ENCODE results near the gene CNPY3. TPM values are rescaled to one million over a fixed set of nuclear protein-coding genes. Genes with fewer than 3 reads are reported as not detected.
"Not testable (repeated sequence)": the region's sequence is repeated elsewhere in the genome, so short reads cannot be mapped to it uniquely, and the experiment has no call there.

Gene CNPY3
- total and polyA plus RNA-seq, 4 experiments from 2014 or later: 83.4 to 95.8 (median 89.7) TPM

DNA sequence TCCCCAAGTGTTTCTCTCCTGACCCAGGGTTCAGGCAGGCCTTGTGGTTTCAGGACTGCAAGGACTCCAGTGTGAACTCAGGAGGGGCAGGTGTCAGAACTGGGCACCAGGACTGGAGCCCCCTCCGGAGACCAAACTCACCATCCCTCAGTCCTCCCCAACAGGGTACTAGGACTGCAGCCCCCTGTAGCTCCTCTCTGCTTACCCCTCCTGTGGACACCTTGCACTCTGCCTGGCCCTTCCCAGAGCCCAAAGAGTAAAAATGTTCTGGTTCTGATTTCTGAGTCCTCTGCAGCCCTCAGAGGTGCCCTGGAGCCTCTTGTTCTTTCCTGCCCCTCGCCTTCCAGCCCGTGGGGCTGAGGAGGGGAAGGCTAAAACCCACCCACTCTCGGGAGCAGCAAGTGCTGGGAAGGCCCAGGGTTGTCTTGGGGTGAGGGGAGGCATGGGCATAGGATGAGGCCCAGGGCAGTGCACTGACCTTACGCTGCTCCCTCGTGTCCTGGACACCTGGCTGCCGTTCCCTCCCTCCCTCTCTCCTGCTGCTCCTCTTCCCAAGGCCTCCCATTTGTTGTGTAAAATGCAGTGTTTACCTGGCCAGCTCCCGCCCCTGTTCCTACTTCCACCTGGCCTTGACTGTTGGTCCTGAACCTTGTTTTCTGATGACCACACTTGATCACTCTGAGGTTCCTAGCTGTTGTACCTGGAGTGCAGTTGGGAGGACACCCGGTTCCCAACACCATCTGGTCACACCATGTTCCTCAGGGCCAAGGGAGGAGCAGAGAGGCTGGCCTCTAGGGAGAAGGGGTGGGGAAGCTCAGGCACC lies 9.9 kb downstream of the CNPY3 start:
- no peaks in the 10 kb centered on the region for H3K27me3 Mint-ChIP-seq
- peaks cover 2 to 21% (median 5%) of the 10 kb centered on the region in 4 donors for H3K4me1 Mint-ChIP-seq
- H3K4me3 Mint-ChIP-seq: no peak overlapping the region
- DNase-seq: no peak
- peaks cover 32 to 64% of the 10 kb centered on the region in 2 donors for H3K36me3 Mint-ChIP-seq
- H3K27ac Mint-ChIP-seq: peak overlapping the region in 5 of 7 donors; percentile 9 to 60 (median 35)
- no peak overlapping the region for H3K27ac ChIP-seq (ENCODE audit: low read depth, low read length)
- H3K36me3 ChIP-seq (ENCODE audit: insufficient read depth, low read length): peaks cover 59% of the 10 kb centered on the region
- peaks cover 6% of the 10 kb centered on the region for H3K4me1 ChIP-seq (ENCODE audit: insufficient read depth, low read length)
- H3K4me3 ChIP-seq (ENCODE audit: low read length in 2 of 2): no peak overlapping the region
- intact Hi-C loops (cut with micrococcal nuclease): no loop called here
- no peaks in the 10 kb centered on the region for H3K9me3 ChIP-seq (ENCODE audit: control insufficient read depth in 1 of 2, low read length in 2 of 2)
- ChIA-PET POLR2A (ENCODE audit: partially characterized antibody) (interaction anchor here (3.2 kb wide), 1 partner anchor 10 kb away, joined by 18 read pairs; the partner anchor contains the start of gene CNPY3), CTCF (ENCODE audit: partially characterized antibody) (interaction anchor here (1.0 kb wide), 1 partner anchor 10 kb away, joined by 4 read pairs; the partner anchor contains the start of gene CNPY3)
- no peaks in the 10 kb centered on the region for H3K9me3 Mint-ChIP-seq
- no peaks in the 10 kb centered on the region for H3K27me3 ChIP-seq (ENCODE audit: insufficient read depth, low read length)

DNA sequence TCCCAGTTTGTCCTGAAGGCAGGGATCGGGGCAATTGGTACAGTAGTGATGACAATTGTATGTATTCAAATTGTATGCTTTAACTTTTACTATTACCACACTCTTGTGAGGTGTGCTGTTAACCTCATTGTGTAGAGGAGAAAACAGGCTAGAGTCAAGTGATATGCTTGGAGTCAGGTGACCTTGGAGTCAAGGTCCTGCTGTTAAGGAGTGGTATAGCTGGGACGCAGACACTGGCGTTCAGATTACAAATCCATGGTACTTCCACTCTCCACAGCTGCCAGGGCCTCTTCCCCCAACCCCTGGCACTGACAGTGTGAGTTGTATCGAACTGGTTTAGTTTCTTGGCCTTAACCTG lies 10.5 kb downstream of the CNPY3 start:
- Mint-ChIP-seq H3K4me1 (peaks cover 0 to 19% (median 4%) of the 10 kb centered on the region in 4 donors), H3K36me3 (peaks cover 32 to 64% of the 10 kb centered on the region in 2 donors), H3K27me3 (no peaks in the 10 kb centered on the region), H3K27ac (peak overlapping the region in 2 of 7 donors; percentile 35 to 75), H3K9me3 (no peaks in the 10 kb centered on the region), H3K4me3 (no peak overlapping the region)
- no peak overlapping the region for H3K27ac ChIP-seq (ENCODE audit: low read depth, low read length)
- POLR2A ChIA-PET (ENCODE audit: partially characterized antibody): interaction anchor here (0.9 to 3.2 kb wide), 2 partner anchors 10 to 39 kb away, joined by 4 to 18 read pairs; partner anchors contain the start of genes CNPY3 and PEX6
- CTCF ChIA-PET (ENCODE audit: partially characterized antibody): interaction anchor here (1.1 kb wide), 1 partner anchor 566 kb away, joined by 3 read pairs; no protein-coding TSS in a partner anchor
- peaks cover 53% of the 10 kb centered on the region for H3K36me3 ChIP-seq (ENCODE audit: insufficient read depth, low read length)
- H3K27me3 ChIP-seq (ENCODE audit: insufficient read depth, low read length): no peaks in the 10 kb centered on the region
- no peak overlapping the region for H3K4me3 ChIP-seq (ENCODE audit: low read length in 2 of 2)
- intact Hi-C loops (cut with micrococcal nuclease): no loop called here
- no peaks in the 10 kb centered on the region for H3K9me3 ChIP-seq (ENCODE audit: control insufficient read depth in 1 of 2, low read length in 2 of 2)
- no peak for DNase-seq
- H3K4me1 ChIP-seq (ENCODE audit: insufficient read depth, low read length): no peaks in the 10 kb centered on the region

DNA sequence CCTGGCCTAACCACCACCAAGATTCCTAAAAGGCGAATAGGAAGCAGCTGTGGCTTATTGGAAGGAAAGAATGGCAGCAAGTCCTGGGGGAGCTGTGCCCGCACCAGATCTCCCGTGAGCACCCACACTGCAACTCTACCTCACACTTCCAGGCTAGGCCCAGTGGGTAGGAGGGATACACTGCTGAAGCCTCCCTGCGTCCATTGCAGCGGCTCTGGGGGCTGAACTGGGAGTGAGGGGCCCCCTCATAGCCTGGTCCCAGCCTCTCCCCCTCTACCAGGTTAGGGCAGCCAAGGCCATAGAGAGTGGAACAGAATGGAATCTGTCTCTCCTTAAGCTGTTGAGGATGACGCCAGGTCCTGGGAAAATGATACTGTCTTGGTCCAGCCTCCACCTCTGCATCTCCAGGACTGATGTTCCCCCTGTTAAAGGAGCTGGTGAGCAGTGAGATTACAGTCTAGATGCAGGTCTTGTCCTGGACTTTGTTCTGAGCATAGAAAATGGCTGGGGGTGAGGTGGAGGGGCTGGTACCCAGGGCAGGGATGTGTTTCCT lies 11.3 kb downstream of the CNPY3 start:
- H3K9me3 Mint-ChIP-seq: no peaks in the 10 kb centered on the region

DNA sequence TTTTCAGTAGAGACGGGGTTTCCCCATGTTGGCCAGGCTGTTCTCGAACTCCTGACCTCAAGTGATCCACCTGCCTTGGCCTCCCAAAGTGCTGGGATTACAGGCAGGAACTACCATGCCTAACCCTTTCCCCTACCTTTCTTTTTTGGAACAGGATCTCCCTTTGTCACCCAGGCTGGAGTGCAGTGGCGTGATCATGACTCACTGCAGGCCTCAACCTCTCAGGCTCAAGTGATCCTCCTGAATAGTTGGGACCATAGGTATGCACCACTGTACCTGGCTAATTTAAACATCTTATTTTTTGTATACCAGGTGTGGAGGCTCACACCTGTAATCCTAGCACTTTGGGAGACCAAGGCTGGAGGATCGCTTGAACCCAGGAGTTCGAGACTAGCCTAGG lies 12.1 kb downstream of the CNPY3 start:
- DNase-seq; H3K27me3 Mint-ChIP-seq; H3K27ac ChIP-seq (ENCODE audit: low read depth, low read length); H3K9me3 ChIP-seq (ENCODE audit: control insufficient read depth in 1 of 2, low read length in 2 of 2); H3K4me1 ChIP-seq (ENCODE audit: insufficient read depth, low read length); H3K4me3 Mint-ChIP-seq; CTCF ChIA-PET (ENCODE audit: partially characterized antibody); H3K9me3 Mint-ChIP-seq; H3K27me3 ChIP-seq (ENCODE audit: insufficient read depth, low read length); H3K4me3 ChIP-seq (ENCODE audit: low read length in 2 of 2); intact Hi-C loops (cut with micrococcal nuclease); H3K4me1 Mint-ChIP-seq: not testable (repeated sequence)
- H3K36me3 ChIP-seq (ENCODE audit: insufficient read depth, low read length): peaks cover 39% of the 10 kb centered on the region
- POLR2A ChIA-PET (ENCODE audit: partially characterized antibody): interaction anchor here (3.2 kb wide), 1 partner anchor 12 kb away, joined by 18 read pairs; the partner anchor contains the start of gene CNPY3
- H3K36me3 Mint-ChIP-seq: peaks cover 23 to 52% of the 10 kb centered on the region in 2 donors
- peak overlapping the region in 1 of 7 donors; percentile 75 for H3K27ac Mint-ChIP-seq

More for the DNA sequence above, 11.3 kb downstream of the CNPY3 start:
- Histone ChIP-seq H3K9me3 (ENCODE audit: control insufficient read depth in 1 of 2, low read length in 2 of 2) (no peaks in the 10 kb centered on the region), H3K4me3 (ENCODE audit: low read length in 2 of 2) (no peak overlapping the region), H3K4me1 (ENCODE audit: insufficient read depth, low read length) (no peaks in the 10 kb centered on the region), H3K27me3 (ENCODE audit: insufficient read depth, low read length) (no peaks in the 10 kb centered on the region), H3K36me3 (ENCODE audit: insufficient read depth, low read length) (peaks cover 46% of the 10 kb centered on the region), H3K27ac (ENCODE audit: low read depth, low read length) (no peak overlapping the region)
- H3K4me1 Mint-ChIP-seq: peaks cover 0 to 15% (median 3%) of the 10 kb centered on the region in 4 donors
- ChIA-PET POLR2A (ENCODE audit: partially characterized antibody) (interaction anchor here (0.9 to 3.2 kb wide), 2 partner anchors 11 to 39 kb away, joined by 4 to 18 read pairs; partner anchors contain the start of genes CNPY3 and PEX6), CTCF (ENCODE audit: partially characterized antibody) (interaction anchor here (1.1 kb wide), 1 partner anchor 565 kb away, joined by 3 read pairs; no protein-coding TSS in a partner anchor)
- H3K36me3 Mint-ChIP-seq: peaks cover 31 to 59% of the 10 kb centered on the region in 2 donors
- no peaks in the 10 kb centered on the region for H3K27me3 Mint-ChIP-seq
- no peak overlapping the region for H3K4me3 Mint-ChIP-seq
- intact Hi-C loops (cut with micrococcal nuclease): no loop called here
- DNase-seq: no peak
- no peak overlapping the region for H3K27ac Mint-ChIP-seq

DNA sequence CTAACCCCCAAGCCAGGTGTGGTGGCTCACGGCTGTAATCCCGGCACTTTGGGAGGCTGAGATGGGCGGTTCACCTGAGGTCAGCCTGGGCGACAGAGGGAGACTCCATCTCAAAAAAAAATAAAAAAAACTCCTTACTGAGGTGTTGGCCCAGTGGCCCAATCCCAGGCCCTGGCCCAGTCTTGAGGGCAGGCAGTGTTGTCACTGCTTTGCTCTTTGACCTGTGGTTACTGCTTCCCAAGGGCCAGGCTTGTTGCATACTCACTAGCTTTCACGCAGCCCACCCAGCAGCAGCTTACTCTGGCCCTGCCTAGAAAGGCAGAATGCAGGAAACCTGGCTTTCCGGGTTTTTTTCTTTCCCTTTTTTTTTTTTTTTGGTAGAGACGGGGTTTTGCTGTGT lies 13.2 kb downstream of the CNPY3 start:
- Mint-ChIP-seq H3K9me3 (no peaks in the 10 kb centered on the region), H3K4me3 (no peak overlapping the region), H3K4me1 (peaks cover 0 to 4% (median 2%) of the 10 kb centered on the region in 4 donors), H3K27me3 (no peaks in the 10 kb centered on the region), H3K27ac (no peak overlapping the region), H3K36me3 (peaks cover 15 to 43% of the 10 kb centered on the region in 2 donors)
- Histone ChIP-seq H3K4me3 (ENCODE audit: low read length in 2 of 2) (no peak overlapping the region), H3K9me3 (ENCODE audit: control insufficient read depth in 1 of 2, low read length in 2 of 2) (no peaks in the 10 kb centered on the region), H3K4me1 (ENCODE audit: insufficient read depth, low read length) (no peaks in the 10 kb centered on the region), H3K27me3 (ENCODE audit: insufficient read depth, low read length) (no peaks in the 10 kb centered on the region), H3K27ac (ENCODE audit: low read depth, low read length) (no peak overlapping the region), H3K36me3 (ENCODE audit: insufficient read depth, low read length) (peaks cover 28% of the 10 kb centered on the region)
- POLR2A ChIA-PET (ENCODE audit: partially characterized antibody): interaction anchor here (0.7 to 0.8 kb wide), 2 partner anchors 18 to 342 kb away, joined by 3 read pairs; no protein-coding TSS in a partner anchor
- intact Hi-C loops (cut with micrococcal nuclease): no loop called here
- CTCF ChIA-PET (ENCODE audit: partially characterized antibody): no interaction called here
- no peak for DNase-seq

DNA sequence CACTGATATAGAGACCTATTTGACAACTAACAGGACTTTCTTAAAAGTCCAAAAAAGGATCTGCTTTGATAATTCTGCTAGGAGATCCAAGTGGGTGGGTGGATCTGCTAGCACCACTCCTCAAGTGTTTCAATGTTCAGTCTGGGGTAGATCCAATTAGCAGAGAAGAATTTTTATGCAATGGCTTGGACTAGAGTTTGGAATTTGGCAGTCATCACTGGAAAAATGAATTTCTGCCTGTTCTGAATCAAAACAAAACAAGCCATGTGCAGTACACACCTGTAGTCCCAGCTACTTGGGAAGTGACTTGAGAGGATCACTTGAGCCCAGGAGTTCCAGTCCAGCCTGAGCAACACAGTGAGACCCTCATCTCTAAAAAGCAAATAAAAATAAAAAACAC lies 18.7 kb downstream of the CNPY3 start:
- H3K27me3 Mint-ChIP-seq: no peaks in the 10 kb centered on the region
- H3K4me1 ChIP-seq (ENCODE audit: insufficient read depth, low read length): no peaks in the 10 kb centered on the region
- no peak overlapping the region for H3K27ac ChIP-seq (ENCODE audit: low read depth, low read length)
- peak overlapping the region in 2 of 7 donors; percentile 43 to 63 for H3K27ac Mint-ChIP-seq
- CTCF ChIA-PET (ENCODE audit: partially characterized antibody): no interaction called here
- no peak for DNase-seq
- no peak overlapping the region for H3K4me3 ChIP-seq (ENCODE audit: low read length in 2 of 2)
- H3K36me3 Mint-ChIP-seq: peaks cover 4 to 9% of the 10 kb centered on the region in 2 donors
- intact Hi-C loops (cut with micrococcal nuclease): no loop called here
- H3K36me3 ChIP-seq (ENCODE audit: insufficient read depth, low read length): no peaks in the 10 kb centered on the region
- no peaks in the 10 kb centered on the region for H3K4me1 Mint-ChIP-seq
- H3K9me3 Mint-ChIP-seq: no peaks in the 10 kb centered on the region
- no peak overlapping the region for H3K4me3 Mint-ChIP-seq
- H3K9me3 ChIP-seq (ENCODE audit: control insufficient read depth in 1 of 2, low read length in 2 of 2): no peaks in the 10 kb centered on the region
- no peaks in the 10 kb centered on the region for H3K27me3 ChIP-seq (ENCODE audit: insufficient read depth, low read length)
- POLR2A ChIA-PET (ENCODE audit: partially characterized antibody): no interaction called here

DNA sequence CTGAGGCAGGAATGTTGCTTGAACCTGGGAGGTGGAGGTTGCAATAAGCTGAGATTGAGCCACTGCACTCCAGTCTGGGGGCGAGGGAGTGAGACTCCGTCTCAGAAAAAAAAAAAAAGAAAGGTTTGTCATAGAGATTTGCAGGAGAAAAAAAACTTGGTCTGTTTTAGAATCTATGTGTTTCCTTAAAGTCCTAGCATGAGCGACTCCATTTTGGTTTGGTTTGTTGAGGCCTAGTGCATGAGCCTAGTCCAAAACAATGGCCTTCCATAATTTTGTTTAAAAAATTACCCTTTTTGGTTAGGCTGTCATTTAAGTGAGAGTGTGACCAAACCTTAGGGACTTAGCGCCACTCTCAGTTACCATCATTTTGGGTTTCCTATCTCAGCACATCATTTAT lies 23.1 kb downstream of the CNPY3 start:
- H3K27me3 Mint-ChIP-seq: no peaks in the 10 kb centered on the region
- CTCF ChIA-PET (ENCODE audit: partially characterized antibody): interaction anchor here (1.5 kb wide), 1 partner anchor 51 kb away, joined by 4 read pairs; no protein-coding TSS in a partner anchor
- POLR2A ChIA-PET (ENCODE audit: partially characterized antibody): no interaction called here

More for the DNA sequence above, 23.1 kb downstream of the CNPY3 start:
- H3K9me3 Mint-ChIP-seq: no peaks in the 10 kb centered on the region
- no peak for DNase-seq
- Histone ChIP-seq H3K4me3 (ENCODE audit: low read length in 2 of 2) (no peak overlapping the region), H3K36me3 (ENCODE audit: insufficient read depth, low read length) (no peaks in the 10 kb centered on the region), H3K9me3 (ENCODE audit: control insufficient read depth in 1 of 2, low read length in 2 of 2) (no peaks in the 10 kb centered on the region), H3K4me1 (ENCODE audit: insufficient read depth, low read length) (no peaks in the 10 kb centered on the region), H3K27me3 (ENCODE audit: insufficient read depth, low read length) (no peaks in the 10 kb centered on the region), H3K27ac (ENCODE audit: low read depth, low read length) (no peak overlapping the region)
- no peaks in the 10 kb centered on the region for H3K4me1 Mint-ChIP-seq
- no peak overlapping the region for H3K27ac Mint-ChIP-seq
- H3K36me3 Mint-ChIP-seq: no peaks in the 10 kb centered on the region
- no peak overlapping the region for H3K4me3 Mint-ChIP-seq
- intact Hi-C loops (cut with micrococcal nuclease): no loop called here

Data from CD4-positive, alpha-beta memory T cell (primary cell).